Loucy (cell line): ENCODE results near the gene NDUFS6.

Experiments
- H2AFZ ChIP-seq: fragments of 200-600 bp; sonication (generic); 2 replicates; pipeline ENCODE4 v1.6.0; 2016; ENCODE audit warnings: antibody characterized with exemption, mild to moderate bottlenecking, low read length, moderate library complexity
- H3F3A ChIP-seq: fragments of 200-600 bp; 2 replicates; pipeline ENCODE4 v1.6.0; 2016; ENCODE audit warnings: antibody characterized with exemption, low read depth, mild to moderate bottlenecking
- H3K27me3 ChIP-seq: fragments of 200-600 bp; sonication (generic); 2 replicates; pipeline ENCODE4 v1.6.1; 2014; ENCODE audit warnings: low read length, mild to moderate bottlenecking; ENCODE audit not compliant: insufficient read depth, poor library complexity, severe bottlenecking
- H3K36me3 ChIP-seq: fragments of 200-600 bp; sonication (generic); 2 replicates; pipeline ENCODE4 v1.6.1; 2016; ENCODE audit warnings: low read length; ENCODE audit not compliant: insufficient read depth
- H3K4me1 ChIP-seq: fragments of 200-600 bp; sonication (generic); 2 replicates; pipeline ENCODE4 v1.5.1; 2014; ENCODE audit warnings: low read length, mild to moderate bottlenecking; ENCODE audit not compliant: insufficient read depth, poor library complexity, severe bottlenecking
- H3K4me2 ChIP-seq: fragments of 200-600 bp; sonication (generic); 2 replicates; pipeline ENCODE4 v1.6.0; 2014; ENCODE audit warnings: antibody characterized with exemption, low read length, low read depth, mild to moderate bottlenecking; ENCODE audit not compliant: poor library complexity, severe bottlenecking
- H3K4me3 ChIP-seq: fragments of 200-600 bp; sonication (generic); 2 replicates; pipeline ENCODE4 v1.5.1; 2014; ENCODE audit warnings: low read length, mild to moderate bottlenecking, mixed read lengths; ENCODE audit not compliant: poor library complexity, severe bottlenecking
- H3K79me2 ChIP-seq: fragments of 200-600 bp; sonication (generic); 2 replicates; pipeline ENCODE4 v1.6.1; 2014; ENCODE audit warnings: low read length; ENCODE audit not compliant: insufficient read depth
- H3K9ac ChIP-seq: fragments of 200-600 bp; sonication (generic); 2 replicates; pipeline ENCODE4 v1.6.0; 2014; ENCODE audit warnings: mild to moderate bottlenecking, low read depth, low read length, moderate library complexity; ENCODE audit not compliant: poor library complexity, severe bottlenecking
- H3K9me2 ChIP-seq: fragments of 200-600 bp; sonication (generic); replicated peaks from 2 replicates; pipeline ENCODE4 v1.6.1; 2016; ENCODE audit warnings: low read depth, low read length, mixed read lengths
- H3K9me3 ChIP-seq: fragments of 200-600 bp; sonication (generic); 2 replicates; pipeline ENCODE4 v1.6.1; 2014; ENCODE audit warnings: mild to moderate bottlenecking, antibody characterized with exemption, low read length, low read depth; ENCODE audit not compliant: insufficient read depth
- H4K20me1 ChIP-seq: fragments of 200-600 bp; sonication (generic); 2 replicates; pipeline ENCODE4 v1.6.0; 2014; ENCODE audit warnings: antibody characterized with exemption, low read length, mild to moderate bottlenecking; ENCODE audit not compliant: insufficient read depth, poor library complexity, severe bottlenecking
- CTCF ChIP-seq: fragments of 200-600 bp; sonication (generic); conservative IDR thresholded peaks from 2 replicates; pipeline ENCODE4 v1.5.1; 2014; ENCODE audit warnings: mild to moderate bottlenecking, antibody characterized with exemption, low read length
- EZH2phosphoT487 ChIP-seq: fragments of 200-600 bp; IDR thresholded peaks from 2 replicates; pipeline ENCODE4 v1.6.1; 2018; ENCODE audit warnings: antibody characterized with exemption, mild to moderate bottlenecking, moderate library complexity, borderline replicate concordance

The NDUFS6 gene

GRCh38 chr5:1845696-1846095 is 44.5 kb downstream of the NDUFS6 start:
- H3K79me2 ChIP-seq: no peaks in the 10 kb centered on the region
- no peak overlapping the region for H3K9ac ChIP-seq
- H3F3A ChIP-seq: no peaks in the 10 kb centered on the region
- no peaks in the 10 kb centered on the region for H3K9me2 ChIP-seq
- TF ChIP-seq CTCF (no peak), EZH2phosphoT487 (no peak)
- no peaks in the 10 kb centered on the region for H3K27me3 ChIP-seq
- no peak overlapping the region for H3K4me3 ChIP-seq
- no peak overlapping the region for H2AFZ ChIP-seq
- H3K9me3 ChIP-seq: no peaks in the 10 kb centered on the region
- no peaks in the 10 kb centered on the region for H4K20me1 ChIP-seq
- no peak overlapping the region for H3K4me2 ChIP-seq
- H3K36me3 ChIP-seq: no peaks in the 10 kb centered on the region
- no peaks in the 10 kb centered on the region for H3K4me1 ChIP-seq

GRCh38 chr5:1846583-1846982 is 45.4 kb downstream of the NDUFS6 start:
- no peaks in the 10 kb centered on the region for H3F3A ChIP-seq
- no peaks in the 10 kb centered on the region for H3K9me3 ChIP-seq
- H3K4me2 ChIP-seq: no peak overlapping the region
- H4K20me1 ChIP-seq: no peaks in the 10 kb centered on the region
- H2AFZ ChIP-seq: no peak overlapping the region
- H3K4me1 ChIP-seq: no peaks in the 10 kb centered on the region
- H3K27me3 ChIP-seq: no peaks in the 10 kb centered on the region
- no peaks in the 10 kb centered on the region for H3K36me3 ChIP-seq
- no peaks in the 10 kb centered on the region for H3K9me2 ChIP-seq
- H3K4me3 ChIP-seq: no peak overlapping the region
- no peak overlapping the region for H3K9ac ChIP-seq
- H3K79me2 ChIP-seq: no peaks in the 10 kb centered on the region
- TF ChIP-seq CTCF: no peak
- TF ChIP-seq EZH2phosphoT487: no peak

- H3K4me2 ChIP-seq: no peak overlapping the region
- no peaks in the 10 kb centered on the region for H3K9me2 ChIP-seq
- no peak overlapping the region for H3K4me3 ChIP-seq
- no peak overlapping the region for H2AFZ ChIP-seq
- H3K36me3 ChIP-seq: no peaks in the 10 kb centered on the region
- H3K9me3 ChIP-seq: no peaks in the 10 kb centered on the region
- H4K20me1 ChIP-seq: no peaks in the 10 kb centered on the region
- no peak for TF ChIP-seq EZH2phosphoT487
- TF ChIP-seq CTCF: no peak
- H3K79me2 ChIP-seq: no peaks in the 10 kb centered on the region
- no peaks in the 10 kb centered on the region for H3K4me1 ChIP-seq
- H3K9ac ChIP-seq: no peak overlapping the region
- H3F3A ChIP-seq: no peaks in the 10 kb centered on the region
- H3K27me3 ChIP-seq: no peaks in the 10 kb centered on the region
Measured at GRCh38 chr5:1847056-1847455, 45.8 kb downstream of the NDUFS6 start.
